Bronchial epithelial cell (primary cell): ENCODE measurements around the gene RGS10. TPM values are rescaled to one million over a fixed set of nuclear protein-coding genes. Genes with fewer than 3 reads are reported as not detected.
A peak's percentile ranks its signal among the peaks of the same experiment; 100 is the strongest.

ENCODE experiments used
- DNase-seq: peaks from one replicate; pipeline ENCODE4 v3.0.0-alpha.2; 2010; ENCODE audit warnings: low read depth
- FAIRE-seq: peaks from 2 replicates; lab custom pipeline; 2011; peaks lifted over from hg19 to GRCh38; lab: Jason Lieb, UNC
- H3K27me3 ChIP-seq: 2 replicates; pipeline ENCODE4 v1.5.1; 2011; ENCODE audit warnings: low read length; ENCODE audit not compliant: control insufficient read depth, insufficient read depth
- H3K36me3 ChIP-seq: 2 replicates; pipeline ENCODE4 v1.5.1; 2011; ENCODE audit warnings: low read length; ENCODE audit not compliant: control insufficient read depth, insufficient read depth
- H3K4me3 ChIP-seq: 2 replicates; pipeline ENCODE4 v1.5.1; 2011; ENCODE audit warnings: mild to moderate bottlenecking, low read depth, low read length, control low read depth
- CTCF ChIP-seq: IDR thresholded peaks from 2 replicates; pipeline ENCODE4 v1.5.1; 2011; ENCODE audit warnings: mild to moderate bottlenecking, moderate library complexity, low read length, control low read depth, inconsistent platforms; ENCODE audit not compliant: insufficient read depth, severe bottlenecking
- total RNA-seq: library from RNA; depleted of rRNA; stranded (reverse); fragments of >200 nt; gene quantifications from 2 replicates; pipeline ENCODE4 v1.2.1, GENCODE V29; 2014

RGS10 gene
- total RNA-seq, 1 donor from 2014 or later: 35.5 TPM

- H3K36me3 ChIP-seq: peaks cover 5% of the 10 kb centered on the region
- no peak overlapping the region for H3K4me3 ChIP-seq
- no peak for TF ChIP-seq CTCF
- no peaks in the 10 kb centered on the region for H3K27me3 ChIP-seq
- FAIRE-seq (no peak), DNase-seq (peak; percentile 56)
Observed at GRCh38 chr10:119522747-119523426, 19.6 kb downstream of the RGS10 start.

- DNase-seq (peak; percentile 84), FAIRE-seq (no peak)
- H3K36me3 ChIP-seq: peaks cover 5% of the 10 kb centered on the region
- no peak overlapping the region for H3K4me3 ChIP-seq
- no peak for TF ChIP-seq CTCF
- H3K27me3 ChIP-seq: no peaks in the 10 kb centered on the region
Observed at GRCh38 chr10:119521443-119522204, 20.9 kb downstream of the RGS10 start.

- no peaks in the 10 kb centered on the region for H3K27me3 ChIP-seq
- TF ChIP-seq CTCF: no peak
- H3K36me3 ChIP-seq: peaks cover 6% of the 10 kb centered on the region
- FAIRE-seq: no peak
- DNase-seq: no peak
- no peak overlapping the region for H3K4me3 ChIP-seq
Observed at GRCh38 chr10:119520283-119520682, 22.2 kb downstream of the RGS10 start.

- peaks cover 5% of the 10 kb centered on the region for H3K36me3 ChIP-seq
- H3K4me3 ChIP-seq: no peak overlapping the region
- no peaks in the 10 kb centered on the region for H3K27me3 ChIP-seq
- DNase-seq (no peak), FAIRE-seq (no peak)
- TF ChIP-seq CTCF: no peak
Observed at GRCh38 chr10:119518936-119519335, 23.6 kb downstream of the RGS10 start.

- peaks cover 5% of the 10 kb centered on the region for H3K36me3 ChIP-seq
- FAIRE-seq: no peak
- no peak for TF ChIP-seq CTCF
Observed at GRCh38 chr10:119518176-119518575, 24.3 kb downstream of the RGS10 start.

More at GRCh38 chr10:119518176-119518575, 24.3 kb downstream of the RGS10 start:
- Histone ChIP-seq H3K4me3 (no peak overlapping the region), H3K27me3 (no peaks in the 10 kb centered on the region)
- DNase-seq: no peak
